Measurements from ENCODE around the gene ADGRA1.
"Not testable (repeated sequence)": the region's sequence is repeated elsewhere in the genome, so short reads cannot be mapped to it uniquely, and the experiment has no call there.

DNA sequence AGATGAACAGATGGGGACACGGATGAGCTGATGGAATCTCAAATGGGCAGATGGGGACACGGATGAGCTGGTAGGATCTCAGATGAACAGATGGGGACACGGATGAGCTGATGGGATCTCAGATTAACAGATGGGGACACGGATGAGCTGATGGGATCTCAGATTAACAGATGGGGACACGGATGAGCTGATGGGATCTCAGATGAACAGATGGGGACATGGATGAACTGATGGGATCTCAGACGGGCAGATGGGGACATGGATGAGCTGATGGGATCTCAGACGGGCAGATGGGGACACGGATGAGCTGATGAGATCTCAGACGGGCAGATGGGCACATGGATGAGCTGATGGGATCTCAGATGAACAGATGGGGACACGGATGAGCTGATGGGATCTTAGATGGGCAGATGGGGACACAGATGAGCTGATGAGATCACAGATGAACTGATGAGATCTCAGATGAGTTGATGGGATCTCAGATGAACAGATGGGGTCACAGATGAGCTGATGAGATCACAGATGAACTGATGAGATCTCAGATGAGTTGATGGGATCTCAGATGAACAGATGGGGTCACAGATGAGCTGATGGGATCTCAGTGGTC is 34.1 kb upstream of the ADGRA1 start:
- TF ChIP-seq POLR2AphosphoS5 (IDR thresholded peaks at IDR 0.05), result not testable (repeated sequence)
- TF ChIP-seq, protein P1, sequence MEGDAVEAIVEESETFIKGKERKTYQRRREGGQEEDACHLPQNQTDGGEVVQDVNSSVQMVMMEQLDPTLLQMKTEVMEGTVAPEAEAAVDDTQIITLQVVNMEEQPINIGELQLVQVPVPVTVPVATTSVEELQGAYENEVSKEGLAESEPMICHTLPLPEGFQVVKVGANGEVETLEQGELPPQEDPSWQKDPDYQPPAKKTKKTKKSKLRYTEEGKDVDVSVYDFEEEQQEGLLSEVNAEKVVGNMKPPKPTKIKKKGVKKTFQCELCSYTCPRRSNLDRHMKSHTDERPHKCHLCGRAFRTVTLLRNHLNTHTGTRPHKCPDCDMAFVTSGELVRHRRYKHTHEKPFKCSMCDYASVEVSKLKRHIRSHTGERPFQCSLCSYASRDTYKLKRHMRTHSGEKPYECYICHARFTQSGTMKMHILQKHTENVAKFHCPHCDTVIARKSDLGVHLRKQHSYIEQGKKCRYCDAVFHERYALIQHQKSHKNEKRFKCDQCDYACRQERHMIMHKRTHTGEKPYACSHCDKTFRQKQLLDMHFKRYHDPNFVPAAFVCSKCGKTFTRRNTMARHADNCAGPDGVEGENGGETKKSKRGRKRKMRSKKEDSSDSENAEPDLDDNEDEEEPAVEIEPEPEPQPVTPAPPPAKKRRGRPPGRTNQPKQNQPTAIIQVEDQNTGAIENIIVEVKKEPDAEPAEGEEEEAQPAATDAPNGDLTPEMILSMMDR (IDR thresholded peaks at IDR 0.05), result not testable (repeated sequence)
